GM18868 (cell line): ENCODE data around the gene PAAF1.

Experiments used
- ATAC-seq: cut with Tn5 transposase; IDR thresholded peaks from one replicate; pipeline ENCODE4 v1.9.1; 2021; ENCODE audit warnings: mild to moderate bottlenecking, moderate library complexity; ENCODE audit not compliant: unreplicated experiment

Gene PAAF1

DNA sequence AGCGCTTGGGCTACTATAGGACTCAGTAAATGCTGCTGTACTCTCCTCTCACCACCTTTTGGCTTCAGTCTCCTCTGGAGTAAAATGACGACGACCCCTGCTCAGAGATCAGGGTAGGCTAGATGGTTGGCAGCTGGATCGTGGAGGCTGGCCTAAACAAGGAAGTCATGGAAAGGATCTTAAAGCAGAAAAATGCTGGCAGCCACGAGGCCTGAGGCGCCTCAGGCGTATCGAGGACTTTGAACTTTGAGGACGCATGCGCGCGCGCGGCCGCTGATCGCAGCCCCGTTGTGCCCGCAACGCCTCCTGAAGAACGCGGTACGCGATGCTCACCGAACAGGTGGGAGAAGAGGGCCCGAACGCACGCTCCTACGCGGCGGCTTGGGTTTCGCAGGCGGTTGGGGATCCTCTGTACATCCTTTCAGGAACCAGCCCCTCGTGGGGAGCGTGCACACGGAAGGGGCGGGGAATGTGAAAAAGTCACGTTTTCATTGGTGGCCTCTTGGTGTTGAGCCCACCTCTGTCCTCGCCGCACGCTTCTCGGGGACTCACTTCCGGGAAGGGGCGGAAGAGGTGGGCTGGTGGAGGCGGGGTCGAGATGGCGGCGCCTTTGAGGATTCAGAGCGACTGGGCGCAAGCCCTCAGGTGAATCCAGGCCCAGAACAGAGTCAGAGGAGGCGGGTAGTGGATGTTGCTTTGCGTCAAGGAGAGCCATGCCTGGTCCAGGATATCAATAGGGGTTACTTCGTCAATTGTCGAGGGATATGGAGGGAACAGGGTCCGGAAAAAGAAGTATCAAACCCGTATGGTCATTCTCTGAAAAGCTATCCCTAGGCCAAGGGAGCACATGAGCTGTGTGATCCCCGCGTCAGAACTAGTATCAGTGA, at the start of gene PAAF1, which contains the start of gene COA4:
Gene PAAF1 (plus strand): TSS at position 576 of the 887 bp plus-strand sequence. CDS start 23 bp downstream, at position 599.
Gene COA4 (minus strand): TSS at position 423 of the 887 bp plus-strand sequence. CDS start 3,468 bp downstream, outside the sequence.
- peak; percentile 98 for ATAC-seq

DNA sequence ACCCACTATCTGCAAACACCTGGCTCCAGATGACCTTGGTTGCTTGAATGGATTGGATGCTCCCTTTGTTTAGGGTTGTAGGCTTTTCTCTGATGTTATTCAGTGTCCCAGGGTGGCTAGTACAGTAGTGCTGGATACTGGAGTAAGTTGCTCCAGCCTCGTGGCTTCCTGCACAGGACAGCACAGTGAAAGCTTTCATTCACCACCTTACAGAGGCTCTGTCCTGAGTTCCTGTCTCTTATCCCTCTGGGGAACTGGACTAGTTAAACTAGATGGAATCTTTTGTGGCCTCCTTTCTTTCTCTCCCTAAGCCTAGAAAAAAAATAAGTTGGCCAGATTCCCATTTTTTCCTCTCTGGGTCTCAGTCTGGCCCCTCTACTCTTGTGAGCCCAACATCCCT, 46.5 kb upstream of the PAAF1 start:
- no peak for ATAC-seq

DNA sequence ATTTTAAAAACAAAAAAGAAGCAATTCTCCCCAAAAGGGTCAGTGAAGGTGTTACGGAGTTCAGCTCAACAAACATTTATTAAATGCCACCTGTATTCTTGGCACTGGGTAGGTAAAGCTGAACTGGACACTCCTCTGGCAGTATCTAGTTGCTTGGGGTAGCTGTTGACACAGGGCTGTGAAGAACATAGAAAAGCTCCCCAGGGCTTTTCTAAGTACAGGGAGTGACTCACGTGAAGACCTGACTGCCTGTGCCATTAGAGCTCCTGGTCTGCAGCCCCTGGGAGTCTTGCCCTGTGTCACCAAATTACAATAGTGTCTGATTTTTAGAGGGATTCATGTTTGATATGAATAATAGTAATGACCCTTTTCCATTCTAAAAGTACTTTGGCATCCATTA, 43.7 kb upstream of the PAAF1 start:
- ATAC-seq: no peak

DNA sequence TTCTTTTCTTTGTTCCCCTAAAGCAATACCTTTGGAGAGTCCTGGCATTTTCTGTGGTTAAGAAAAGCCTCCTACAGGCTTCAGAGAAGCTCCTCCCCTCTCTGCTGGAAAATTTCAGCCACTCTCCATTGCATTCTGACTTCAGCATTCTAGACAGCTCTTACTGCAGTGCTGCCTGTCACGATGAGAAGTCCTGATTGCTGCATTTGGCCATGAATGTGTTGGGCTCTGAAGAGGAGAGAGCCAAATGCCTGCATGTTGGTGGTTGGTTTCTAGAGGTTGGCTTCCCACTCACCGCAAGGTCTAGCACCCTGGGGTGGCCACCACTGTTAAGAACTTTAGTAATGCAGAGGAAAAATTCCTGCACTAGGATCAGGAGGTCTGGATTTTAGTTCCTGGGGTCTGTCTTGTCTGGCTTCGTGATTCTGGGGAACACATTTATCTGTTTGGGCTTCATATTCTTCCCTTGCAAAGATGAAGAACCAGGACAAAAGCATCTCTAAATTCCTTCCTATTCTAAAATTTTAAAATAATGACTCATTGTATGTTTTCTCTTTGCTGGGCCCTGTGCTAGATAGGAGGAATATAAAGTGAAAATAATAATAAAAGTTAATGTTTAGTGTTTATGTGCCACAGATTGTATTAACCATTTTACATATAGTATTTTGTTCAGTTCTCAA, 38.2 kb upstream of the PAAF1 start:
- ATAC-seq: no peak

GRCh38 chr11:73839123-73839457, 37.7 kb upstream of the PAAF1 start:
- ATAC-seq: no peak

- no peak for ATAC-seq
These were observed 25.6 kb upstream of the PAAF1 start for GRCh38 chr11:73851046-73851764.

DNA sequence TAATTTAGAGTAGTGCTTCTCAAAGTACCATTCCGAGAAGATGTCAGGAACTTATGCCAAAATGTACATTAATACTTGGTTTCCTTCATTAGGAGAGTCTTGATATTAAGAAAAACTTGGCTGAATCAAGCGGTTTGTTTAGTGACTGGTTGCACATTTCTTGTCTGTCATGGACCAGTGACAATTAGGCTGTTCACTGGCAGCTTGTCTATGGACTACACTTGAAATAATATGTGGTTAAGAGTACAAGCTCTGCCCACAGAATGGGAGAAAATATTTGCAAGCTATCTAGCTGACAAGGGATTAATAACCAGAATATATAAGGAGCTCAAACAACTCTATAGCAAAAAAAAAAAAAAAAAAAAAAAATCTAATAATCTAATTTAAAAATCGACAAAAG, 24.8 kb upstream of the PAAF1 start:
- ATAC-seq: no peak

DNA sequence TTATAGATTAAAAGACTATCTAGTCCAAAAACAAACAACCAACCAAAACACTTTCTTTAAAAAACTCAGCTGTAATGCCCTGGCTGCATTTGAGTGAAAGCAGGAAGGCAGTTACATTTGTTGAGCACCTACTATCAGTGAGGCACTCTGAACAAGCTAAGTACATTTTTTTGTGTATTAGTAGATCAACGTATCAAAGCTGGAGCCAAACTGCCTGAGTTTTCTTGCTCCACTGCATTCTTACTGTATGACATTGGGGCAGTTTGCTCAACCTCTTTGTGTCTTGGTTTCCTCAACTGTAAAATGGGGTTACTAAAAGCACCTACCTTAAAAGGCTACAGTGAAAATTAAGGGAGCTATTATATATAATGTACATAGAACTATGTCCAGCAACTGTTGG, 22.1 kb upstream of the PAAF1 start:
- ATAC-seq: no peak

DNA sequence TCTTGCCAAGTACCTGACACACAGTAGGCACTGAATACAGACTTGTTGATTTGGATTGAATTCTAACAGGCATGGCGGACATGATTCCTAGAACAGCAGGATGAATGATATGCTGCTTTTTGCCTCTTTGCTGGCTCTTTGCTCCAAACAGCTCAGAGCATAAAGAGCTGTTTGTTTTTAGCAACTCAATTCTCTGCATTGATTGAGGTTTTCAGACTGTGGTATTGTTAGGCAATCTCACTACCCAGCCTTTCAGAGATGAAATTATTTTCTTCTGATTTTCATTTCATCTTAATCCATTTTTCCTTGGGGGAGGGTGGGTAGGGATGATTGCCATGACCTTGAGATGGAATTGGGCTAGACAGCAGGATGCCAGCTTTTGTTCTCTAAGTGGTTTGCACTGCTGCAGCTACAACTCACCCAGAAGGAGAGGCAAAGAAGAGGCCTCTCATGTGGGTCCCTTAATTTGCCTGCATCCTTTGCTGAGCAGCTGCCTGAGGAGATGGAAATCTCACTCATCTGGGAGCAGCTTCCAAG, 20.7 kb upstream of the PAAF1 start:
- ATAC-seq: no peak

GRCh38 chr11:73859671-73860070, 17.1 kb upstream of the PAAF1 start:
- no peak for ATAC-seq

GRCh38 chr11:73860202-73860601, 16.6 kb upstream of the PAAF1 start:
- ATAC-seq: no peak

GRCh38 chr11:73862986-73863385, 13.8 kb upstream of the PAAF1 start:
- no peak for ATAC-seq

DNA sequence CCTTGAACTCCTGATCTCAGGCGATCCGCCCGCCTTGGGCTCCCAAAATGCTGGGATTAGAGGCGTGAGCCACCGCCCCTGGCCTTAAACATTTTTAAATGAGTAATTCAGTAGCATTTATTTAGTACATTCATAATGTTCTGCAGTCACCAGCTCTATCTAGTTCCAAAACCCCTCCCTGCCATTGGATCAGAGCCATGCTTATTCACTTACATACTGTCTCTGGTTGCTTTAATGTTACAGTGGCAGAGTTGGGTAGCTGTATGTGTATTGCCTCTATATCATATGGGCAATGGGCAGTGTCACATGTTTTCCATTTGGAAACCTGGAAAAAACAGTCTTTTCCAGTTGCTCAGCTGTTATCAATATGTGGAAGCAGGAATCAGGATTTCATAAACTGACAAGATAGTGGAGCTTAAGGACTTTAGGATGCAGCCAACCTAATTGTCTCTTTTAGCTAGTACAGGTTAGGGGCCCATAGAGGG, 10.7 kb upstream of the PAAF1 start:
- ATAC-seq: no peak

- no peak for ATAC-seq
These were observed 10.2 kb upstream of the PAAF1 start for GRCh38 chr11:73866586-73866996.

DNA sequence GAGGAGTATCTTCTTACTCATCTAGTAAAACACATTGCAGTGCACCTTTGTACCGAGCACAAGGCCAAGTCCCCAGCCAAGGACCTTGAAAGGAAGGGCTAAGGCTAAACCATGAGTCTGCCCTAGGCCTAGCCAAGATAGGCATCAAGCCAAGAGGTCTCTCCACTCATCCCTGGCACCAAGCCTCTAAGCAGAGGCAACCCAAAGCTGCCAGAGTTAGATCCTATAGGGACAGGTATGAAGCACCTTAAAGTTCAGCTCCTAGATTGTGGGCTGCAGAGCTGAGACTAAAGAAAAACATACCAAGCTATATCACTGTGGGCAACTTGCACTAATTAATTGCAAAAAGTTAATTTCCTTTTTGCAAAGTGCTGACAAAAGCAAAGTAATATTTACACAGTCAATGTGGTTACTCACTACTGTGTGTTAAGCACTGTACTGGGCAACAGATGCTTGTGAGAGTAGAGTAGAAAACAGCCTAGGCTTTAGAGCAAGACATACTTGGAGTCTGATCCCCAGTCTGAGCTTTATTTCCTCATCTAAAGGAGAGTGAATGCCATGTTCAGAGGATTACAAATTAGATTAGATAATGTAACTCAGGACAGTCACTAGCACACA, 7.4 kb upstream of the PAAF1 start:
- no peak for ATAC-seq

DNA sequence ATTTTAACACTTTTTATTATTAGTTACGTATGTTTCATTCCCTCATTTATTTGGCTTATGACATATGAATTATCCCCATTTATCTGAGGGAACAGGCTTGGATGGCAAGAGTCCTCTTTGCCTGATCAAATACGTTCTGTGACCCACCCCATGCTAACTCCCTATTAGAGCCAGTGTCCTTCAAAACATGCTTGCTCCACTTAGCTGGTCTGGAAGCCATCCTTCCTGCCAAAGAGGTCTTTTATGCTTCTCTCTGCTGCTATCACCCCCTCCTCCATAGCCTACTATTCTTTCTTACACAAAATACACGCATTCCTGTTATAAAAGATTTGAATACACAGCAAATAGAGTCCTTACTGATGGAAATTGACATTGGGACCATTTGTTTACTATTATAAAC, 6.5 kb upstream of the PAAF1 start:
- no peak for ATAC-seq

GRCh38 chr11:73872749-73873357, 3.9 kb upstream of the PAAF1 start:
- no peak for ATAC-seq

DNA sequence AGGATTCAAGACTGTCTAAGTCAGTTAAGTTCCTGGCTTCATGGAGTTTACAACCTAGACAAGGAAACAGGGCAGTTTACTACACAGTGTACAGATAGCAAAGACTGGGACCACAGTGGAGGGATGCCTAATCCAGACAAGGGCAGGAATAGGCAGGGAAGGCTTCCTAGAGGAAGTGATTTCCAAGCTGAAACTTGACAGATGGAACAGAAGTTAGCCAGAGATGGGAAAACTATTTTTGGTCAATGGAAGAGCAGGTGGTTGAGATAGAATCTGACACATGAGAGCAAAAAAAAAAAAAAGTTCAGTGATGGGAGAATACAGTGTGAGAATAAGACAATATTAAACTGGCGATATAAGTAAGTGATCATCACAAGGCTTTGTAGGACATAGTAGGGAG, 1.4 kb upstream of the PAAF1 start:
- ATAC-seq: no peak

DNA sequence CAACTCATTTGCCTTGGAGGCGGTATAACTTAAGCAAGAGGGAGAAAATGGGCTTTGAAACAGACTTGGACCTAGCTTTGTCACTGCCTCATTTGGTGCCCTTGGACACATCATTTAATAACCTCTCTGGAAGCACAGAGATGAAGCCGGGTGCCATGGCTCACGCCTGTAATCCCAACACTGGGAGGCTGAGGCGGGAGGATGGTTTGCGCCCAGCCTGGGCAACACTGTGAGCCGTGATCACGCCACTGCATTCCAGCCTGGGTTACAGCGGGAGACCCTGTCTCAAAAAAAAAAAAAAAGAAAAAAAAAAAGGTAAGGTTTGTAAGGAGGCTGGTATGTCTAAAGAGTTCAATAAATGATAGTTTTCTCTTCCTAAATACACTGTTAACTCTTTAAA, 959 bp upstream of the PAAF1 start:
- ATAC-seq: no peak

GRCh38 chr11:73878771-73879170, 2.0 kb downstream of the PAAF1 start:
- no peak for ATAC-seq
